ENCODE measurements around the gene SAP30. TPM values are rescaled to one million over a fixed set of nuclear protein-coding genes. Genes with fewer than 3 reads are reported as not detected.

The SAP30 gene
- total RNA-seq, 1 experiment from 2014 or later, result 13.5 TPM

GRCh38 chr4:173379929-173380328, 9.2 kb downstream of the SAP30 start:
- Histone ChIP-seq H3T11ph (ENCODE audit: low read length) (no peak overlapping the region), H3K27me3 (ENCODE audit: insufficient read depth, low read length) (no peaks in the 10 kb centered on the region), H3K56ac (ENCODE audit: insufficient read length, low read depth, low read length) (no peak overlapping the region), H3K9me3 (ENCODE audit: control insufficient read depth, low read depth, low read length) (no peaks in the 10 kb centered on the region), H4K5ac (ENCODE audit: insufficient read length, low read depth, low read length) (no peak overlapping the region), H3K18ac (ENCODE audit: insufficient read length, low read depth, low read length) (no peak overlapping the region), H2AK5ac (ENCODE audit: insufficient read length, low read length) (no peak overlapping the region), H2BK120ac (ENCODE audit: low read depth, low read length, poor library complexity, severe bottlenecking) (no peak overlapping the region), H3K27ac (ENCODE audit: insufficient read length, low read depth, low read length) (no peak overlapping the region), H3K23ac (ENCODE audit: insufficient read length, low read depth, low read length) (no peak overlapping the region), H3K14ac (ENCODE audit: insufficient read depth, low read length) (no peak overlapping the region), H2AFZ (ENCODE audit: low read length) (no peak overlapping the region), H2BK5ac (ENCODE audit: insufficient read length, low read length) (no peak overlapping the region), H4K91ac (ENCODE audit: insufficient read length, low read depth, low read length) (no peak overlapping the region), H2BK12ac (ENCODE audit: insufficient read length, low read depth, low read length) (no peak overlapping the region), H2BK20ac (ENCODE audit: low read depth, low read length, poor library complexity, severe bottlenecking) (no peak overlapping the region), H3K4me1 (ENCODE audit: insufficient read depth, low read length) (no peaks in the 10 kb centered on the region), H3K4me2 (ENCODE audit: insufficient read depth, insufficient read length, low read length) (no peak overlapping the region), H2BK15ac (ENCODE audit: low read depth, low read length) (no peak overlapping the region), H4K8ac (replicated peaks; ENCODE audit: insufficient read length, low read depth, low read length) (no peak overlapping the region), H3K79me2 (ENCODE audit: insufficient read depth, low read length) (no peaks in the 10 kb centered on the region), H3K79me1 (ENCODE audit: insufficient read depth, low read depth, low read length, poor library complexity, severe bottlenecking) (no peaks in the 10 kb centered on the region), H3K23me2 (ENCODE audit: insufficient read length, low read depth, low read length, poor library complexity, severe bottlenecking) (no peaks in the 10 kb centered on the region), H3K4ac (ENCODE audit: low read depth, low read length) (no peak overlapping the region), H3K9ac (ENCODE audit: extremely low read depth, insufficient read length, low read length) (no peak overlapping the region), H4K20me1 (ENCODE audit: control insufficient read depth, insufficient read depth, insufficient read length) (no peaks in the 10 kb centered on the region)
- H3K27me3 Mint-ChIP-seq (ENCODE audit: low read depth), result no peaks in the 10 kb centered on the region
- no CpG with 5 or more reads among the region's 3 CpGs for WGBS (ENCODE audit: extremely low coverage, insufficient read length, low lambda C conversion rate)
- H3K36me3 Mint-ChIP-seq (ENCODE audit: insufficient read depth in 1 of 3, low read depth in 3 of 3), result peaks cover 4 to 7% (median 5%) of the 10 kb centered on the region in 3 experiments; a peak in 5 of 7 replicates
- peaks cover 18 to 24% of the 10 kb centered on the region in 2 experiments for H3K4me1 Mint-ChIP-seq
- H3K9me3 Mint-ChIP-seq, result no peaks in the 10 kb centered on the region
- no peak for DNase-seq
- TF ChIP-seq CTCF (conservative IDR thresholded peaks at IDR 0.05), result no peak
- H3K27ac Mint-ChIP-seq, result no peak overlapping the region
- H3K4me3 Mint-ChIP-seq, result no peak overlapping the region
